HG02938 (cell line): ENCODE measurements around the gene TRIM49.
"Not testable (repeated sequence)": the region's sequence is repeated elsewhere in the genome, so short reads cannot be mapped to it uniquely, and the experiment has no call there.

Source experiments
- ATAC-seq: cut with Tn5 transposase; IDR thresholded peaks from one replicate; pipeline ENCODE4 v1.9.1; 2021; ENCODE audit warnings: mild to moderate bottlenecking, moderate library complexity; ENCODE audit not compliant: unreplicated experiment

Gene TRIM49, protein sequence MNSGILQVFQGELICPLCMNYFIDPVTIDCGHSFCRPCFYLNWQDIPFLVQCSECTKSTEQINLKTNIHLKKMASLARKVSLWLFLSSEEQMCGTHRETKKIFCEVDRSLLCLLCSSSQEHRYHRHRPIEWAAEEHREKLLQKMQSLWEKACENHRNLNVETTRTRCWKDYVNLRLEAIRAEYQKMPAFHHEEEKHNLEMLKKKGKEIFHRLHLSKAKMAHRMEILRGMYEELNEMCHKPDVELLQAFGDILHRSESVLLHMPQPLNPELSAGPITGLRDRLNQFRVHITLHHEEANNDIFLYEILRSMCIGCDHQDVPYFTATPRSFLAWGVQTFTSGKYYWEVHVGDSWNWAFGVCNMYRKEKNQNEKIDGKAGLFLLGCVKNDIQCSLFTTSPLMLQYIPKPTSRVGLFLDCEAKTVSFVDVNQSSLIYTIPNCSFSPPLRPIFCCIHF

GRCh38 chr11:89808475-89808874 is at the start of gene TRIM49:
TSS of gene TRIM49 (minus strand) at chr11:89808575. CDS start at chr11:89804469, 4,106 bp downstream.
- ATAC-seq: not testable (repeated sequence)

DNA sequence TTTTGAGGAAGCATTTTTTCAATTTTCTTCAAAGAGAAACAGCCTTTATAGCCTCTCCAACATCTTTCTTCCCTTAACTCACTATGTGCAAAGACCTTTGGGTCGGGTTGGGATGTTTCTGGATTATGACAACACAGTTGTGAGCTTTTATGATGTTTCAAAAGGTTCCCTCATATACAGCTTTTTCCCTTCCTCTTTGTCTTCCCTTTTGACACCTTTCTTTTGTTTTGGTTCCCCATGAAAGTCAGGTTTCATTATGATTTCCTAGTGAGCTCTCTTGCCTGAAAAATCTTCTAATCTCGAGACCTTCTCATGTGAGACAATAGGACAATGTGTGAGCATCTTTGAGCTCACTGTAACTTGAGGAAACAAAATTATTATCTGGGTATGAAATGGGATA is 18.3 kb upstream of the TRIM49 start:
- ATAC-seq: not testable (repeated sequence)

GRCh38 chr11:89820008-89820407 is 11.6 kb upstream of the TRIM49 start:
- ATAC-seq: not testable (repeated sequence)

DNA sequence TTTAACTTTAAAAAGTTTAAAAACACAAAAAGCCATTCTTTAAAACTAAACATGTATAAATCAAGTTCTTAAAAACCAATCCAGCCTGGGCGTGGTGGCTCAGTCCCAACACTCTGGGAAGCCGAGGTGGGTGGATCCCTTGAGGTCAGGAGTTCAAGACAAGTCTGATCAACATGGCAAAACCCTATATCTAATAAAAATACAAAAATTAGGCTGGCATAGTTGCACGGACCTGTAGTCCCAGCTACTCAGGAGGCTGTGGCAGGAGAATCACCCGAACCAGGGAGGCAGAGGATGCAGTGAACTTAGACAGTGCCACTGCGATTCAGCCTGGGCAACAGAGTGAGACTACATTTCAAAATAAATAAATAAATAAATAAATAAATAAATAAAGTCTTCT is 5.2 kb upstream of the TRIM49 start:
- ATAC-seq: not testable (repeated sequence)

- ATAC-seq: not testable (repeated sequence)
These were observed 20.8 kb downstream of the TRIM49 start for GRCh38 chr11:89787506-89788063.

DNA sequence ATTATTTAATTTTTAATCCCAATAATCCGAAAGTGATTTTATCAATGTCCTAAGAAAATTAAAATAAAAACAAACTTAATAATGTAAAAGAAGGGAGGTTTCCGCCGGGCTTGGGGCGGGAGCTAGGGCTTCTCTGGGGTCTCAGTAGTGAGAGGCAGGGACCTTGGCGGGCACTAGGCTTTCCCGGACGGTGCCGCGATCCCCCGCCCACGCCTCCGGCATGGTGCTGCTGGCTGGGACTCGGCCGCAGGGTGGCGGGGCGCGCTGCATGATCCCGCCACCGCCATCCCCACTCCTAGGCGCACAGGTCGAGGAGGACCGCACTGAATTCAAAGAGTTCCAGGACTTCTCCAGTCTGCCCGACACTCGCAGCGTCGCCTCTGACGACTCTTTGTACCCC is 22.6 kb downstream of the TRIM49 start:
- ATAC-seq: not testable (repeated sequence)

DNA sequence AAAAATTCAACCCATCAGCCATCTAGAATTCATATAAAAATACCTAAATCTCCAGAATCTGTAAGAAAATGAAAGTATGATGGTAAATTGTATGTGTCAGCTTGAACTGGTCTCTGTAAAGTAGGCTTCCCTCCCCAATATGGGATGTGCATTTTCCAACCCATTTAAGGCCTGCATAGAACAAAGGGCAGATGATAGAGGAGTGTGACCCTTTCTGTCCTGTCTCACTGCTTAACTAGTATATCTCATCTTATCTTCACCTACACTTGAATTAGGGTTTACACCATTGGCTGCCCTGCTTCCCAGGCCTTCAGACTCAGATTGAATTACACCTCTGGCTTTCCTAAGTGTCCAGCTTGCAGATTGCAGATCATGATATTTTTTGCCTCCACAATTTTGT is 57.6 kb downstream of the TRIM49 start:
- not testable (repeated sequence) for ATAC-seq
